Measurements from ENCODE around the gene SLC45A3. TPM values are rescaled to one million over a fixed set of nuclear protein-coding genes. Genes with fewer than 3 reads are reported as not detected.

Gene SLC45A3
- total and polyA plus RNA-seq, 4 donors: 5.3 to 9.9 (median 5.7) TPM

DNA sequence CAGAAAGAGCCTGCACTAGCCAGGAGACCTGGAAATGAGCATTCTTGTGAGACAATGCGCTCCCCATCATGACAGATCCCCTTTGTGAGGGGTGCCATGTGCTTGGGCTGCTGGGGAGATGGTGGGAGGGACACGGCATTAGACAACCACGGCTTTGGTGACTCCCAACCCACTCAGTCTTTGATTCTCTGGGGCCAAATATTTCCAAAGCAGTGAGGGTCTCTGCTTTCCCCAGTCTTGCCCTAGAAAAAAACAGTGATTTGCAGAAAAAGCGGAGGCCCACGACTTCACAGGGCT is 10.2 kb downstream of the SLC45A3 start:
- Histone ChIP-seq H3K4me3 (ENCODE audit: low read depth in 1 of 3, low read length in 3 of 3) (peak overlapping the region; percentile 13 to 51 (median 22)), H3K36me3 (ENCODE audit: control insufficient read depth in 4 of 4, insufficient read depth in 3 of 4, low read depth in 1 of 4, low read length in 3 of 4) (no peaks in the 10 kb centered on the region), H3K27me3 (ENCODE audit: control insufficient read depth in 4 of 4, insufficient read depth in 4 of 4, low read length in 3 of 4) (no peaks in the 10 kb centered on the region), H3K4me1 (ENCODE audit: control insufficient read depth in 4 of 4, insufficient read depth in 4 of 4, low read length in 3 of 4) (peaks cover 48 to 91% (median 77%) of the 10 kb centered on the region in 4 donors), H3K27ac (ENCODE audit: low read depth in 1 of 2, low read length in 2 of 2) (peak overlapping the region; percentile 84), H3K9ac (ENCODE audit: low read depth in 1 of 2, low read length in 2 of 2) (peak overlapping the region; percentile 15 to 75), H3K9me3 (ENCODE audit: control insufficient read depth in 4 of 4, low read length in 3 of 4) (no peaks in the 10 kb centered on the region)
- TF ChIP-seq GABPA (IDR thresholded peaks at IDR 0.05 in 1 of 2, conservative IDR thresholded peaks at IDR 0.05 in 1 of 2) (no peak), RXRA (IDR thresholded peaks at IDR 0.05) (no peak), TAF1 (conservative IDR thresholded peaks at IDR 0.05) (no peak)
- TF ChIP-seq, protein P1, sequence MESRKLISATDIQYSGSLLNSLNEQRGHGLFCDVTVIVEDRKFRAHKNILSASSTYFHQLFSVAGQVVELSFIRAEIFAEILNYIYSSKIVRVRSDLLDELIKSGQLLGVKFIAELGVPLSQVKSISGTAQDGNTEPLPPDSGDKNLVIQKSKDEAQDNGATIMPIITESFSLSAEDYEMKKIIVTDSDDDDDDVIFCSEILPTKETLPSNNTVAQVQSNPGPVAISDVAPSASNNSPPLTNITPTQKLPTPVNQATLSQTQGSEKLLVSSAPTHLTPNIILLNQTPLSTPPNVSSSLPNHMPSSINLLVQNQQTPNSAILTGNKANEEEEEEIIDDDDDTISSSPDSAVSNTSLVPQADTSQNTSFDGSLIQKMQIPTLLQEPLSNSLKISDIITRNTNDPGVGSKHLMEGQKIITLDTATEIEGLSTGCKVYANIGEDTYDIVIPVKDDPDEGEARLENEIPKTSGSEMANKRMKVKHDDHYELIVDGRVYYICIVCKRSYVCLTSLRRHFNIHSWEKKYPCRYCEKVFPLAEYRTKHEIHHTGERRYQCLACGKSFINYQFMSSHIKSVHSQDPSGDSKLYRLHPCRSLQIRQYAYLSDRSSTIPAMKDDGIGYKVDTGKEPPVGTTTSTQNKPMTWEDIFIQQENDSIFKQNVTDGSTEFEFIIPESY (IDR thresholded peaks at IDR 0.05): no peak
- TF ChIP-seq, protein P2, sequence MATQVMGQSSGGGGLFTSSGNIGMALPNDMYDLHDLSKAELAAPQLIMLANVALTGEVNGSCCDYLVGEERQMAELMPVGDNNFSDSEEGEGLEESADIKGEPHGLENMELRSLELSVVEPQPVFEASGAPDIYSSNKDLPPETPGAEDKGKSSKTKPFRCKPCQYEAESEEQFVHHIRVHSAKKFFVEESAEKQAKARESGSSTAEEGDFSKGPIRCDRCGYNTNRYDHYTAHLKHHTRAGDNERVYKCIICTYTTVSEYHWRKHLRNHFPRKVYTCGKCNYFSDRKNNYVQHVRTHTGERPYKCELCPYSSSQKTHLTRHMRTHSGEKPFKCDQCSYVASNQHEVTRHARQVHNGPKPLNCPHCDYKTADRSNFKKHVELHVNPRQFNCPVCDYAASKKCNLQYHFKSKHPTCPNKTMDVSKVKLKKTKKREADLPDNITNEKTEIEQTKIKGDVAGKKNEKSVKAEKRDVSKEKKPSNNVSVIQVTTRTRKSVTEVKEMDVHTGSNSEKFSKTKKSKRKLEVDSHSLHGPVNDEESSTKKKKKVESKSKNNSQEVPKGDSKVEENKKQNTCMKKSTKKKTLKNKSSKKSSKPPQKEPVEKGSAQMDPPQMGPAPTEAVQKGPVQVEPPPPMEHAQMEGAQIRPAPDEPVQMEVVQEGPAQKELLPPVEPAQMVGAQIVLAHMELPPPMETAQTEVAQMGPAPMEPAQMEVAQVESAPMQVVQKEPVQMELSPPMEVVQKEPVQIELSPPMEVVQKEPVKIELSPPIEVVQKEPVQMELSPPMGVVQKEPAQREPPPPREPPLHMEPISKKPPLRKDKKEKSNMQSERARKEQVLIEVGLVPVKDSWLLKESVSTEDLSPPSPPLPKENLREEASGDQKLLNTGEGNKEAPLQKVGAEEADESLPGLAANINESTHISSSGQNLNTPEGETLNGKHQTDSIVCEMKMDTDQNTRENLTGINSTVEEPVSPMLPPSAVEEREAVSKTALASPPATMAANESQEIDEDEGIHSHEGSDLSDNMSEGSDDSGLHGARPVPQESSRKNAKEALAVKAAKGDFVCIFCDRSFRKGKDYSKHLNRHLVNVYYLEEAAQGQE (IDR thresholded peaks at IDR 0.05): no peak
- no peak for DNase-seq (ENCODE audit: low spot score)
- 58% methylated on average over 5 of the region's 5 CpGs for WGBS

DNA sequence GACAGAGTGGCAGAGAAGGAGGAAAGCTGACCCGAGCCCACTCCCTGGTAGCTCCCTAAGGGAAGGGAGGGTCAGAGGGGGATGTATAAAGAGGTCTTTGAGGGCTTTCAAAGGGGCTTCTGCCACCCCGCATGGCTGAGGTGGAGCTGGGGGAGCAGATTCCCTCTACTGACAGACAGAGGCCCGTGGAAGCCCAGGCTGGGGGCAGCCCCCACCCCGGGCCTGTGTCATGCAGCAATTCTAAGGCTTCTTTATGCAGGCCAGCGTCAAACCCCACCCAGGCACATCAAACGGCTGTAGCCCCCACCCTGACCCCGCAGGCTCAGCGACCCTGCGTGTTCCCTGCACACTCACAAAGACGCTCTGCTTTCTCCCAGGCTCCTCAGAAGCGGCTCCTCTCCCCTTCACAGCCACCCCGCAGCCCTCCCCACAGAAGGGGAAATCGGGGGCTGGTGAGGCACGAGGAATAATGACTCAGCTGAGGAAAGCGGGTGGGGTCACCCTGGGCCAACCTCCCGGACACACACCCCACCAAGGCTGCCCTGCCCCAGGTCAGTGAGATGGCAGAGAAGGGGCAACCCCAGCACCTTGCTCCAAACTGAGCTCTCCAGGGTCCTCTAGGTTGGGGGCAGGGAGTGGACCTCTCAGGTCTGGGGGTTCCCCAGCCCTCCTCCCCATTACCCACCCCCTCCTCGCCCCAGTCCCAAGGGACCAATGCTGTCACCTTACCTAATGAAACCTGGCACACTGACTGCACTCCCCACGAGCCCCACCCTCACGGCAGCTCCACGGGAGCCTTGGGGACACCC is 10.8 kb downstream of the SLC45A3 start:
- Histone ChIP-seq H3K4me3 (ENCODE audit: low read depth in 1 of 3, low read length in 3 of 3) (peak overlapping the region in 2 of 3 donors; percentile 22 to 49), H3K9me3 (ENCODE audit: control insufficient read depth in 4 of 4, low read length in 3 of 4) (no peaks in the 10 kb centered on the region), H3K4me1 (ENCODE audit: control insufficient read depth in 4 of 4, insufficient read depth in 4 of 4, low read length in 3 of 4) (peaks cover 50 to 91% (median 77%) of the 10 kb centered on the region in 4 donors), H3K9ac (ENCODE audit: low read depth in 1 of 2, low read length in 2 of 2) (peak overlapping the region in 1 of 2 donors; percentile 75), H3K27me3 (ENCODE audit: control insufficient read depth in 4 of 4, insufficient read depth in 4 of 4, low read length in 3 of 4) (no peaks in the 10 kb centered on the region), H3K36me3 (ENCODE audit: control insufficient read depth in 4 of 4, insufficient read depth in 3 of 4, low read depth in 1 of 4, low read length in 3 of 4) (no peaks in the 10 kb centered on the region), H3K27ac (ENCODE audit: low read depth in 1 of 2, low read length in 2 of 2) (peak overlapping the region; percentile 84)
- WGBS: 44% methylated on average over 20 of the region's 20 CpGs
- DNase-seq (ENCODE audit: low spot score): no peak
- TF ChIP-seq SP1 (IDR thresholded peaks at IDR 0.05) (no peak), TAF1 (conservative IDR thresholded peaks at IDR 0.05) (no peak), FOXA1 (IDR thresholded peaks at IDR 0.05) (no peak), GABPA (IDR thresholded peaks at IDR 0.05 in 1 of 2, conservative IDR thresholded peaks at IDR 0.05 in 1 of 2) (no peak), RAD21 (IDR thresholded peaks at IDR 0.05) (no peak), FOXA2 (IDR thresholded peaks at IDR 0.05) (no peak), EGR1 (IDR thresholded peaks at IDR 0.05; ENCODE audit: low read depth in 2 of 2) (no peak), HNF4A (conservative IDR thresholded peaks at IDR 0.05) (no peak), NR2F2 (IDR thresholded peaks at IDR 0.05) (no peak), HNF4G (IDR thresholded peaks at IDR 0.05) (no peak), YY1 (IDR thresholded peaks at IDR 0.05) (no peak), JUND (IDR thresholded peaks at IDR 0.05) (no peak), RXRA (IDR thresholded peaks at IDR 0.05) (no peak)
- TF ChIP-seq, protein P1 (IDR thresholded peaks at IDR 0.05): no peak
- TF ChIP-seq, protein P3, sequence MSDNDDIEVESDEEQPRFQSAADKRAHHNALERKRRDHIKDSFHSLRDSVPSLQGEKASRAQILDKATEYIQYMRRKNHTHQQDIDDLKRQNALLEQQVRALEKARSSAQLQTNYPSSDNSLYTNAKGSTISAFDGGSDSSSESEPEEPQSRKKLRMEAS (IDR thresholded peaks at IDR 0.05): no peak
- TF ChIP-seq, protein P2 (IDR thresholded peaks at IDR 0.05): no peak
- TF ChIP-seq, protein P4, sequence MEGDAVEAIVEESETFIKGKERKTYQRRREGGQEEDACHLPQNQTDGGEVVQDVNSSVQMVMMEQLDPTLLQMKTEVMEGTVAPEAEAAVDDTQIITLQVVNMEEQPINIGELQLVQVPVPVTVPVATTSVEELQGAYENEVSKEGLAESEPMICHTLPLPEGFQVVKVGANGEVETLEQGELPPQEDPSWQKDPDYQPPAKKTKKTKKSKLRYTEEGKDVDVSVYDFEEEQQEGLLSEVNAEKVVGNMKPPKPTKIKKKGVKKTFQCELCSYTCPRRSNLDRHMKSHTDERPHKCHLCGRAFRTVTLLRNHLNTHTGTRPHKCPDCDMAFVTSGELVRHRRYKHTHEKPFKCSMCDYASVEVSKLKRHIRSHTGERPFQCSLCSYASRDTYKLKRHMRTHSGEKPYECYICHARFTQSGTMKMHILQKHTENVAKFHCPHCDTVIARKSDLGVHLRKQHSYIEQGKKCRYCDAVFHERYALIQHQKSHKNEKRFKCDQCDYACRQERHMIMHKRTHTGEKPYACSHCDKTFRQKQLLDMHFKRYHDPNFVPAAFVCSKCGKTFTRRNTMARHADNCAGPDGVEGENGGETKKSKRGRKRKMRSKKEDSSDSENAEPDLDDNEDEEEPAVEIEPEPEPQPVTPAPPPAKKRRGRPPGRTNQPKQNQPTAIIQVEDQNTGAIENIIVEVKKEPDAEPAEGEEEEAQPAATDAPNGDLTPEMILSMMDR (IDR thresholded peaks at IDR 0.05; ENCODE audit: low read depth, low read length, missing input control): no peak

Measured in liver (tissue), 9 donors.